GM12892 (cell line): Measurements from ENCODE around the gene MFSD6L.

Source experiments
- POLR2A ChIP-seq: IDR thresholded peaks from 2 replicates; pipeline ENCODE4 v1.6.1; 2011; ENCODE audit warnings: low read depth, low read length, control low read depth
- POLR2AphosphoS5 ChIP-seq: IDR thresholded peaks from 2 replicates; pipeline ENCODE4 v1.6.1; 2011; ENCODE audit warnings: low read depth, low read length, control low read depth

DNA sequence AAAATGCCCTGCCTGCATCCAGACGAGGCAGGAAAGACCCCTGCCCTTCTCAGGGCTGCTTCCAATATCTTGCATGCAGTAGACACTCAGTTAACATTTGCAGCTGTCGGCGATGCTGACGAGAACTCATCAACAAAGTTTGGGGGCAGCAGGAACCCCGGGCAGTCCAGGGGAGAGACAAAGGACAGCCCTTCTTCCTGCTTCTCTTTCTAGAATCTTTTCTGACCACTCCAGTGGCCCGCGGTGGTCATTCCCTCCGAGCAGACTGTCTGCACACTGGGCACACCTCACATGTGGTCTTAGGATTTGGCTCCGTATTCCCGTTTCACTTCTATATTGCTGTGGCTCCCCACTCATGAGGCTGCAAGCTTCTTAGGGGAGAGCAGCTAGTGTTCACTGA, 31.0 kb upstream of the MFSD6L start:
- TF ChIP-seq POLR2AphosphoS5 (no peak; the same call in 1 of the 2 replicates), POLR2A (no peak)
